ENCODE results near the gene FOXP1. TPM values are rescaled to one million over a fixed set of nuclear protein-coding genes. Genes with fewer than 3 reads are reported as not detected.
A peak's percentile ranks its signal among the peaks of the same experiment; 100 is the strongest.

FOXP1 gene
- polyA plus RNA-seq, 1 donor (not counting 4 experiments of a cell fraction or from before 2014, with no cell fraction given) = 14.6 TPM

GRCh38 chr3:71417791-71418190, 165.7 kb downstream of the FOXP1 start:
- H3K79me2 ChIP-seq (ENCODE audit: control insufficient read depth, insufficient read depth, low read length) = no peaks in the 10 kb centered on the region
- H2AFZ ChIP-seq (ENCODE audit: control insufficient read depth, low read length) = no peak overlapping the region
- H3K9ac ChIP-seq (ENCODE audit: control insufficient read depth, extremely low read depth, insufficient read depth, low read length) = no peak overlapping the region
- H3K4me1 ChIP-seq (ENCODE audit: control insufficient read depth, extremely low read depth, insufficient read depth, low read length) = peaks cover 21% of the 10 kb centered on the region
- H3K4me2 ChIP-seq (ENCODE audit: control insufficient read depth, extremely low read depth, insufficient read depth, low read depth, low read length) = no peak overlapping the region
- no peak overlapping the region for H3K27ac ChIP-seq (ENCODE audit: control insufficient read depth, insufficient read depth, low read length)
- H3K4me3 ChIP-seq (ENCODE audit: control insufficient read depth in 2 of 3, extremely low read depth in 1 of 3, insufficient read depth in 2 of 3, low read depth in 1 of 3, low read length in 3 of 3) = no peak overlapping the region
- TF ChIP-seq EZH2 (IDR thresholded peaks at IDR 0.05; ENCODE audit: low read length) (no peak), CTCF (optimal IDR thresholded peaks at IDR 0.05 in 1 of 3, IDR thresholded peaks at IDR 0.05 in 1 of 3, conservative IDR thresholded peaks at IDR 0.05 in 1 of 3; ENCODE audit: extremely low read depth in 1 of 3, insufficient read depth in 2 of 3, low read length in 3 of 3) (no peak)
- no peaks in the 10 kb centered on the region for H3K36me3 ChIP-seq (ENCODE audit: control insufficient read depth in 2 of 2, extremely low read depth in 1 of 2, insufficient read depth in 2 of 2, low read length in 2 of 2)
- H4K20me1 ChIP-seq (ENCODE audit: control insufficient read depth, extremely low read depth, insufficient read depth, low read length) = no peaks in the 10 kb centered on the region
- H3K27me3 ChIP-seq (ENCODE audit: control insufficient read depth, extremely low read depth, insufficient read depth, low read length) = no peaks in the 10 kb centered on the region
- DNase-seq (ENCODE audit: low read depth, low spot score) (no peak), FAIRE-seq (no peak)
- dilution Hi-C loops (cut with MboI; ENCODE audit: extremely low pct_ligation_motif_present, low sequenced_read_pairs) = no loop called here
- no peaks in the 10 kb centered on the region for H3K9me3 ChIP-seq (ENCODE audit: control insufficient read depth, low read depth, low read length)
- H3K9me1 ChIP-seq (ENCODE audit: control insufficient read depth, extremely low read depth, insufficient read depth, low read length) = no peaks in the 10 kb centered on the region

GRCh38 chr3:71416876-71417275, 166.7 kb downstream of the FOXP1 start:
- H3K4me2 ChIP-seq (ENCODE audit: control insufficient read depth, extremely low read depth, insufficient read depth, low read depth, low read length) = no peak overlapping the region
- peaks cover 20% of the 10 kb centered on the region for H3K4me1 ChIP-seq (ENCODE audit: control insufficient read depth, extremely low read depth, insufficient read depth, low read length)
- no peaks in the 10 kb centered on the region for H4K20me1 ChIP-seq (ENCODE audit: control insufficient read depth, extremely low read depth, insufficient read depth, low read length)
- no peaks in the 10 kb centered on the region for H3K9me1 ChIP-seq (ENCODE audit: control insufficient read depth, extremely low read depth, insufficient read depth, low read length)
- H3K27me3 ChIP-seq (ENCODE audit: control insufficient read depth, extremely low read depth, insufficient read depth, low read length) = no peaks in the 10 kb centered on the region
- H3K79me2 ChIP-seq (ENCODE audit: control insufficient read depth, insufficient read depth, low read length) = no peaks in the 10 kb centered on the region
- TF ChIP-seq EZH2 (IDR thresholded peaks at IDR 0.05; ENCODE audit: low read length) = no peak
- peak in 2 of 3 experiments; percentile 26 to 30 for TF ChIP-seq CTCF (optimal IDR thresholded peaks at IDR 0.05 in 1 of 3, IDR thresholded peaks at IDR 0.05 in 1 of 3, conservative IDR thresholded peaks at IDR 0.05 in 1 of 3; ENCODE audit: extremely low read depth in 1 of 3, insufficient read depth in 2 of 3, low read length in 3 of 3)
- dilution Hi-C loops (cut with MboI; ENCODE audit: extremely low pct_ligation_motif_present, low sequenced_read_pairs) = no loop called here
- FAIRE-seq (no peak), DNase-seq (ENCODE audit: low read depth, low spot score) (no peak)
- no peaks in the 10 kb centered on the region for H3K9me3 ChIP-seq (ENCODE audit: control insufficient read depth, low read depth, low read length)
- no peak overlapping the region for H3K27ac ChIP-seq (ENCODE audit: control insufficient read depth, insufficient read depth, low read length)
- no peak overlapping the region for H3K4me3 ChIP-seq (ENCODE audit: control insufficient read depth in 2 of 3, extremely low read depth in 1 of 3, insufficient read depth in 2 of 3, low read depth in 1 of 3, low read length in 3 of 3)
- H3K36me3 ChIP-seq (ENCODE audit: control insufficient read depth in 2 of 2, extremely low read depth in 1 of 2, insufficient read depth in 2 of 2, low read length in 2 of 2) = no peaks in the 10 kb centered on the region
- H3K9ac ChIP-seq (ENCODE audit: control insufficient read depth, extremely low read depth, insufficient read depth, low read length) = no peak overlapping the region
- H2AFZ ChIP-seq (ENCODE audit: control insufficient read depth, low read length) = no peak overlapping the region

Data from keratinocyte (primary cell).